Adrenal gland (tissue), 12 donors: ENCODE measurements around the gene AUTS2. TPM values are rescaled to one million over a fixed set of nuclear protein-coding genes. Genes with fewer than 3 reads are reported as not detected.

Experiments used
- DNase-seq, 7 donors: peaks; one replicate each; pipeline ENCODE4 v3.0.0-alpha.2; 2019 to 2020
- H3K27ac ChIP-seq, 5 donors: fragments of 200-600 bp; sonication (generic) in 4 of 5; 1 replicate in 3 of 5; 2 replicates in 2 of 5; pipeline versions ENCODE4 v1.5.1 to v1.8.0; 2016 to 2020; ENCODE audit warnings: mild to moderate bottlenecking in 1 of 5
- H3K27me3 ChIP-seq: fragments of 200-600 bp; 2 replicates; pipeline ENCODE4 v1.8.0; 2021
- H3K36me3 ChIP-seq, 2 donors: fragments of 200-600 bp; replicated peaks in 1 of 2; 1 replicate in 1 of 2; 2 replicates in 1 of 2; pipeline versions ENCODE4 v1.5.1 to v1.8.0; 2018 to 2022
- H3K4me1 ChIP-seq, 2 donors: fragments of 200-600 bp; replicated peaks in 1 of 2; 1 replicate in 1 of 2; 2 replicates in 1 of 2; pipeline versions ENCODE4 v1.5.1 to v1.8.0; 2018 to 2021
- H3K4me3 ChIP-seq, 4 donors: fragments of 200-600 bp; sonication (generic) in 3 of 4; one replicate each; pipeline ENCODE4 v1.5.1; 2016 to 2018
- H3K9me3 ChIP-seq, 3 donors: fragments of 200-600 bp; sonication (generic) in 1 of 3; replicated peaks in 1 of 3; 1 replicate in 2 of 3; 2 replicates in 1 of 3; pipeline versions ENCODE4 v1.5.1 to v1.8.0; 2016 to 2021
- POLR2A ChIP-seq, 2 donors: fragments of 450-650 bp; IDR thresholded peaks; one replicate each; pipeline ENCODE4 v1.6.1; 2017; ENCODE audit warnings: antibody characterized with exemption in 2 of 2, mild to moderate bottlenecking in 2 of 2, moderate library complexity in 1 of 2
- WGBS, 4 donors: extraction: QIAGEN DNeasy Blood & Tissue Kit in 2 of 4; methylation state at CpG; one replicate each; pipeline versions ENCODE4 v1.1.5 to v1.1.7; 2013 to 2017; 5-methylcytosine and 5-hydroxymethylcytosine counted together
- intact Hi-C, 2 donors: fragments of 100-400 bp; cut with DNase I; formaldehyde crosslinking; loops; one replicate each; pipeline versions ENCODE4 v1.14.1 to v1.15.0; 2022 to 2023
- polyA plus RNA-seq, 3 donors: library from polyadenylated mRNA; stranded (reverse); fragments of 200-250 nt in 2 of 3; fragments of 350-450 nt in 1 of 3; fragmentation: Illumina TruSeq in 1 of 3; extraction: RNeasy Lipid Tissue Mini Kit (QIAGEN cat#74804) in 1 of 3; gene quantifications; one replicate each; pipeline ENCODE4 v1.2.3, GENCODE V29; 2013 to 2014
- total RNA-seq, 9 donors: library from RNA; depleted of rRNA in 4 of 9; stranded (reverse); fragments of >200 nt in 4 of 9; fragments of 120-200 nt in 1 of 9; fragmentation: NEBNext Ultra II Directional in 1 of 9; extraction: Animal tissue kit (Norgen Biotek cat#: 25700) in 1 of 9; gene quantifications; one replicate each; pipeline versions ENCODE4 v1.1.0 to v1.2.4, GENCODE V29; 2013 to 2023
- TF ChIP-seq, protein P1 (sequence below), 6 experiments: fragments of 450-650 bp in 4 of 6; fragments of 200-600 bp in 2 of 6; sonication (generic) in 1 of 6; IDR thresholded peaks; 1 replicate in 5 of 6; 2 replicates in 1 of 6; pipeline versions ENCODE4 v1.5.1 to v1.8.0; 2016 to 2021; ENCODE audit warnings: antibody characterized with exemption in 6 of 6, mild to moderate bottlenecking in 2 of 6, moderate library complexity in 1 of 6
- donor health status: healthy with polysubstance abuse.
- donor health status: Bipolar disorder and iron deficiency.
- donor health status: DM: yes; HTN: yes; CAD: no.
- donor health status: DM: no; HTN: no; CAD: no.
- donor health status: DM: no; HTN: no; CAD: no.
- donor health status: DM: yes; HTN: yes; CAD: no.

AUTS2 gene
- total and polyA plus RNA-seq, 12 donors, result 6.4 to 44.0 (median 15.2) TPM

DNA sequence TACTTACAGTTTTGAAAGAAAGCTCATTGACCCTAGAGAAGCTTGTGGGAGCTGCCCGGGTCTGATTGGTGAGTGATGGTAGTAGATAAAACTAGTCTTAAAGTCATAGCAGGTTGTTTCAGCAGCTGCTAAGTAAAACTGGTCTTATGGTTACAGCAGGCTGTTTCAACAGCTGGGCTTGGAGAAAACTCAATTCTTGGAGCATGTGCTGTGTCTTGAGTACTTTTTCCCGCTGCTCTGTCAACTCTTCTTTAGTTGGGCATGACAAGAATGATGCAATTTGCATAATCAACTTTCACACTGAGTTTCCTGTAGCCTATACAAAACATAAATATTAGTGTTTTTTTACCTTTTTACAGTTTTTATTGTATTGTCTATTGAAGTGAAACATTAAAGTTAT is 707.9 kb downstream of the AUTS2 start:
- Histone ChIP-seq H3K36me3 (no peaks in the 10 kb centered on the region), H3K4me3 (no peak overlapping the region), H3K9me3 (no peaks in the 10 kb centered on the region), H3K27ac (no peak overlapping the region), H3K27me3 (no peaks in the 10 kb centered on the region), H3K4me1 (no peaks in the 10 kb centered on the region)
- TF ChIP-seq POLR2A (IDR thresholded peaks at IDR 0.05), result no peak
- TF ChIP-seq, protein P1, sequence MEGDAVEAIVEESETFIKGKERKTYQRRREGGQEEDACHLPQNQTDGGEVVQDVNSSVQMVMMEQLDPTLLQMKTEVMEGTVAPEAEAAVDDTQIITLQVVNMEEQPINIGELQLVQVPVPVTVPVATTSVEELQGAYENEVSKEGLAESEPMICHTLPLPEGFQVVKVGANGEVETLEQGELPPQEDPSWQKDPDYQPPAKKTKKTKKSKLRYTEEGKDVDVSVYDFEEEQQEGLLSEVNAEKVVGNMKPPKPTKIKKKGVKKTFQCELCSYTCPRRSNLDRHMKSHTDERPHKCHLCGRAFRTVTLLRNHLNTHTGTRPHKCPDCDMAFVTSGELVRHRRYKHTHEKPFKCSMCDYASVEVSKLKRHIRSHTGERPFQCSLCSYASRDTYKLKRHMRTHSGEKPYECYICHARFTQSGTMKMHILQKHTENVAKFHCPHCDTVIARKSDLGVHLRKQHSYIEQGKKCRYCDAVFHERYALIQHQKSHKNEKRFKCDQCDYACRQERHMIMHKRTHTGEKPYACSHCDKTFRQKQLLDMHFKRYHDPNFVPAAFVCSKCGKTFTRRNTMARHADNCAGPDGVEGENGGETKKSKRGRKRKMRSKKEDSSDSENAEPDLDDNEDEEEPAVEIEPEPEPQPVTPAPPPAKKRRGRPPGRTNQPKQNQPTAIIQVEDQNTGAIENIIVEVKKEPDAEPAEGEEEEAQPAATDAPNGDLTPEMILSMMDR (IDR thresholded peaks at IDR 0.05), result no peak
- no peak for DNase-seq
- intact Hi-C loops, result no loop called here
- WGBS, 4 donors, result 77 to 92% (median 90%) methylated on average over 2 of the region's 2 CpGs

DNA sequence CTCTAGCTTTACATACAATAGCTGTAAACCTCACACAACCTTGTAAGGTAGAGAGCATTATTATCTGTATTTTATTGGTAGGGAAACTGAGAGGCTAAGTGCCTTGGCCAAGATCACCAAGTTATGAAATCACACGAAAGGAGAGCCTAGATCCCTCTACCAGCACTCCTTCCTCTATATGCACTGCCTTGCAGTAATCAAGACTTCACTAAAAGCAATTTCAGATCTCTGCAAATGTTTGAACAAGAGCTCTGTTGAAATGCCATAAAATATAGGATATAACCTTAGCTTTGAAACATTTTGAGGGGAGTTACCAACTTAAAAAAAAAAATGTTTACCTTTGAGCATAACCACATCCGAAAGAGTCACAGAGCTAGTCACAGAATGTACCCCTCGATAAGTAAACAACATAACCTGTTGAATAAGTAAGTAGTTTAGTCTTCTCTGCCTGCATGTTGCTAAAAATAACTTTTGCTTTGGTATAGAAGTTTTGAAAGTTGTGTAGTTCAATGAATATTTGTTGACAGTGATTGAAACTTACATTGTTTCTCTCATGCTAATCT is 709.4 kb downstream of the AUTS2 start:
- intact Hi-C loops, result no loop called here
- H3K4me1 ChIP-seq, result no peaks in the 10 kb centered on the region
- DNase-seq, result no peak
- WGBS, 4 donors, result 86 to 94% (median 91%) methylated on average over 3 of the region's 3 CpGs
- TF ChIP-seq, protein P1 (IDR thresholded peaks at IDR 0.05), result no peak
- TF ChIP-seq POLR2A (IDR thresholded peaks at IDR 0.05), result no peak
- no peak overlapping the region for H3K27ac ChIP-seq
- H3K36me3 ChIP-seq, result no peaks in the 10 kb centered on the region
- no peaks in the 10 kb centered on the region for H3K27me3 ChIP-seq
- no peaks in the 10 kb centered on the region for H3K9me3 ChIP-seq
- no peak overlapping the region for H3K4me3 ChIP-seq

DNA sequence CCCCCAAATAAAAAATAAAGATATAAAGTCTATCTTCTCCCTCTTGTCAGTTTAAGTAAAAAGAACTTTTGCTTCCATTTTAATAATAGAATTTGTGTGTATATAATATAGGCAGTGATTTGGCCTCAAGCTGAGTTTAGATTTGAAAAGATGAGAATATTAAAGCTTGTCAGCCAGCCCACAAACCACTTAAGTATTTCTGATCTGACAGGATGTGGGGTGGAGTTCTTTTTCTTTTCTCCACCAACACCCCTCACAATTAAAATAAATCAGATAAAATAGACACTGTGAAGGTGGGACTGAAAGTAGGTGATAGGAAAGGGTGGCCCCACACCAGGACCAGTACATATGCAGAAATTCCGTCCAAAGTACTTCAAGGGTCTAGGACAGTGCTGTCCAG is 714.1 kb downstream of the AUTS2 start:
- intact Hi-C loops, result no loop called here
- TF ChIP-seq, protein P1 (IDR thresholded peaks at IDR 0.05), result no peak
- no peak for TF ChIP-seq POLR2A (IDR thresholded peaks at IDR 0.05)
- Histone ChIP-seq H3K27ac (no peak overlapping the region), H3K4me1 (no peaks in the 10 kb centered on the region), H3K36me3 (no peaks in the 10 kb centered on the region), H3K4me3 (no peak overlapping the region), H3K27me3 (no peaks in the 10 kb centered on the region), H3K9me3 (no peaks in the 10 kb centered on the region)
- 79 to 96% (median 93%) methylated on average over 1 of the region's 1 CpG for WGBS, 4 donors
- DNase-seq, result no peak

DNA sequence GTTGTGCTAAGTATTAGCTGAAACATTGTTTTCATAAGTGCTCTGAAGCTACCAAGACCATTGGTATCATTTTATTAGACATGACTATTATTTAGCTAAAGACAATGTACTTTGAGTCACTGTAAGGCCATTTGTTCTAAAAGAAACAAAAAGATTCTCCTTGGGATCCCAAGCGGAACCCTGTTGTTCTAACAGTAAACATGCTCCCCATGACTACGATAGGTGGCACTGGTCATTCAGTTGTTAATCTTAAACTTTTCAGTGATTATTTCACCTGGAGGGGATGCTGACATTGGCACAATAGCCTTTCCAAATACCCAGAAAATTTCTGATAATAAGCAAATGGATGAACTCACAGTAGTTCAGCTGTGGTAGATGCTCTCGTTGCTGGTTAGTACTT is 715.0 kb downstream of the AUTS2 start:
- Histone ChIP-seq H3K9me3 (no peaks in the 10 kb centered on the region), H3K4me3 (no peak overlapping the region), H3K36me3 (no peaks in the 10 kb centered on the region), H3K27me3 (no peaks in the 10 kb centered on the region), H3K27ac (no peak overlapping the region), H3K4me1 (no peaks in the 10 kb centered on the region)
- no peak for DNase-seq
- WGBS, 4 donors, result 93 to 97% (median 94%) methylated on average over 3 of the region's 3 CpGs
- TF ChIP-seq, protein P1 (IDR thresholded peaks at IDR 0.05), result no peak
- no peak for TF ChIP-seq POLR2A (IDR thresholded peaks at IDR 0.05)
- intact Hi-C loops, result no loop called here
